K562 (cell line): ENCODE measurements around the gene B3GALT4. TPM values are rescaled to one million over a fixed set of nuclear protein-coding genes. Genes with fewer than 3 reads are reported as not detected.

ENCODE experiments used
- CHCHD3 ChIP-seq: fragments of 250-450 bp; sonication (Bioruptor Pico); IDR thresholded peaks from 2 replicates; pipeline ENCODE4 v2.1.2; 2022; ENCODE audit warnings: mild to moderate bottlenecking
- EGR1 ChIP-seq: fragments of 450-650 bp; conservative IDR thresholded peaks from 2 replicates; pipeline ENCODE4 v1.6.1; 2017; ENCODE audit warnings: mild to moderate bottlenecking
- FOXK1 ChIP-seq: sonication (generic); formaldehyde crosslinking; IDR thresholded peaks from 2 replicates; pipeline ENCODE4 v1.8.0; 2022; ENCODE audit warnings: missing genetic modification reagents, mild to moderate bottlenecking, borderline replicate concordance
- GTF2E2 ChIP-seq: fragments of 200-800 bp; sonication (Bioruptor generic); IDR thresholded peaks from 2 replicates; pipeline ENCODE4 v1.6.1; 2016; ENCODE audit warnings: missing genetic modification characterization, missing compliant biosample characterization
- KLF1 ChIP-seq: fragments of 450-650 bp; IDR thresholded peaks from 2 replicates; pipeline ENCODE4 v1.6.1; 2016; ENCODE audit warnings: missing genetic modification characterization, missing compliant biosample characterization
- MTF1 ChIP-seq: fragments of 250-450 bp; sonication (Bioruptor Pico); IDR thresholded peaks from 2 replicates; pipeline ENCODE4 v1.9.0; 2021; ENCODE audit warnings: moderate library complexity, mild to moderate bottlenecking, inconsistent platforms, borderline replicate concordance
- NCOA1 ChIP-seq: fragments of 450-650 bp; IDR thresholded peaks from 2 replicates; pipeline ENCODE4 v1.6.1; 2016; ENCODE audit warnings: low read depth
- NCOR1 ChIP-seq: fragments of 450-650 bp; IDR thresholded peaks from 2 replicates; pipeline ENCODE4 v1.6.1; 2016; ENCODE audit warnings: mild to moderate bottlenecking, moderate library complexity
- PCBP2 ChIP-seq: fragments of 200-400 bp; formaldehyde crosslinking; IDR thresholded peaks from 2 replicates; pipeline ENCODE4 v1.6.1; 2018; ENCODE audit warnings: low read length, low read depth, mild to moderate bottlenecking, moderate library complexity; ENCODE audit not compliant: poor library complexity, severe bottlenecking
- POLR2H ChIP-seq: IDR thresholded peaks from 2 replicates; pipeline ENCODE4 v1.6.1; 2016; ENCODE audit warnings: missing genetic modification characterization, low read depth, mild to moderate bottlenecking, control low read depth, missing compliant biosample characterization, moderate library complexity
- SMAD1 ChIP-seq: fragments of 150-350 bp; IDR thresholded peaks from 2 replicates; pipeline ENCODE4 v1.6.1; 2014; ENCODE audit warnings: low read length, low read depth; ENCODE audit not compliant: partially characterized antibody
- SMAD2 ChIP-seq: fragments of 150-350 bp; IDR thresholded peaks from 2 replicates; pipeline ENCODE4 v1.6.1; 2014; ENCODE audit warnings: low read depth, mild to moderate bottlenecking, low read length
- ZNF133 ChIP-seq: fragments of 250-450 bp; sonication (Bioruptor Pico); IDR thresholded peaks from 2 replicates; pipeline ENCODE4 v1.4.0; 2020; ENCODE audit warnings: mild to moderate bottlenecking
- ZNF3 ChIP-seq: fragments of 250-450 bp; sonication (Bioruptor Pico); IDR thresholded peaks from 2 replicates; pipeline ENCODE4 v1.5.0; 2021; ENCODE audit warnings: mild to moderate bottlenecking, moderate library complexity
- ZSCAN32 ChIP-seq: fragments of 450-650 bp; formaldehyde crosslinking; IDR thresholded peaks from 2 replicates; pipeline ENCODE4 v1.4.0; 2020; ENCODE audit warnings: mild to moderate bottlenecking, moderate library complexity
- polyA plus RNA-seq, 8 experiments: library from polyadenylated mRNA; depleted of rRNA in 4 of 8; stranded (reverse) in 5 of 8; unstranded in 3 of 8; fragments of >200 nt; fragmentation: Nextera tagmentation in 2 of 8; fragmentation: Illumina TruSeq in 1 of 8; extraction: Ambion mirVana in 2 of 8; extraction: Trizol in 1 of 8; gene quantifications; 2 replicates each; pipeline versions ENCODE4 v1.2.1 to v1.2.3, GENCODE V29; 2011 to 2014; ENCODE audit warnings: inconsistent platforms in 1 of 8, missing spikeins in 1 of 8
- total RNA-seq, 7 experiments: library from RNA; depleted of rRNA in 6 of 7; stranded (reverse); fragments of >200 nt in 6 of 7; fragmentation: Illumina TruSeq in 2 of 7; extraction: Trizol in 2 of 7; gene quantifications; 2 replicates each; pipeline versions ENCODE4 v1.2.1 to v1.2.3, GENCODE V29; 2011 to 2021; ENCODE audit warnings: low replicate concordance in 1 of 7
- TF ChIP-seq, protein P1 (sequence below): fragments of 450-650 bp; IDR thresholded peaks from 2 replicates; pipeline ENCODE4 v1.6.1; 2018; ENCODE audit warnings: mild to moderate bottlenecking, low read depth; ENCODE audit not compliant: partially characterized antibody
- TF ChIP-seq, protein P2 (sequence below): fragments of 450-650 bp; IDR thresholded peaks from 2 replicates; pipeline ENCODE4 v1.6.1; 2017; ENCODE audit warnings: antibody characterized with exemption
- TF ChIP-seq, protein P3 (sequence below): sonication (generic); formaldehyde crosslinking; IDR thresholded peaks from 2 replicates; pipeline ENCODE4 v1.9.0; 2022; ENCODE audit warnings: mild to moderate bottlenecking, missing genetic modification reagents

The B3GALT4 gene
- total and polyA plus RNA-seq, 9 of the 15 experiments (the other 6 are each of a cell fraction or from before 2014, with no cell fraction given) = 0.11 to 1.3 (median 0.53) TPM; not detected in 1

DNA sequence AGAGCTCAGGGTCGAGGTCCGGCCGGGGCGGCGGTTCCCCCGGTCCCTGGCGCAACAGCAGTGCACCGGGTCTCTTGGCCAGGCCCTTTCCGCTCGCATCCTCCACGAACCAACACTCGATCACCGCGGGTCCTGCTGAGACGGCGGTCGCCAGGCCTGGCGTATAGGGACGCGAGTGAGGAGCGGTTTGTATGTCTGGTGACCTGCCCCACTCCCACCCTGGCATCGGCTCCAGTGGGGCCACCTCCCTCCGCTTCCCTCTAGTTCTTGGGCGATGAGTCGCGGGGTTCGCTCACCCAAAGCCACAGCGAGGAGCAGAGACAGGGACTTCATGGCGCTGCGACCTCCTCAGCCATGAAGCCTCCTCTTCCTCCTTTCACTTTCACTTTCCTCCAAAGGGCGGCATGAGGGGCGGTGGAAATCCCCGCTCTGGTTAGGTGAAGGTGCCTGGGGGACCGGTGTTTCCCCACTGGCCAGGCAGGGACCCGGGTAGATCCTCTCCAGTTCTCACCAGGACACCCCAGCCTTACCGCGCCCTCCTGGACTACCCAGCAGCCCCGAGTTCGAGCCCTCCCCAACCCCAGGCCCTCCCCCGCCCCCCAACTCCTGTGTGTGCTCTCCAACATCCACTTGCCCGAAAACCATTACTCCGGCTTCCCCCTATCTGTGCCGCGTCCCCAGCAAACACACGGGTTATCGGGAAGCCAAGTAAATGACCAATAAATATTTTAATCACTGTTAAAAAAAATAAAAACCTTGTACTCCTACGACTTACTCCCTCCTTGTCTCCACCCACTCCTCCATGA lies 37.0 kb downstream of the B3GALT4 start, which contains the start of gene TAPBP (continued):
- no peak for TF ChIP-seq PCBP2
- TF ChIP-seq ZSCAN32 = no peak
- 0 out of 2 replicates have a peak, but pooled peaks have one; percentile 8 for TF ChIP-seq NCOA1
- no peak for TF ChIP-seq KLF1 (tag)
- no peak for TF ChIP-seq MTF1 (CRISPR knock-in tag)
- TF ChIP-seq GTF2E2 (tag) = no peak; the same call in 1 of the 2 replicates
- 0 out of 2 replicates have a peak, but pooled peaks have one; percentile 7 for TF ChIP-seq POLR2H (tag)
- TF ChIP-seq, protein P1, sequence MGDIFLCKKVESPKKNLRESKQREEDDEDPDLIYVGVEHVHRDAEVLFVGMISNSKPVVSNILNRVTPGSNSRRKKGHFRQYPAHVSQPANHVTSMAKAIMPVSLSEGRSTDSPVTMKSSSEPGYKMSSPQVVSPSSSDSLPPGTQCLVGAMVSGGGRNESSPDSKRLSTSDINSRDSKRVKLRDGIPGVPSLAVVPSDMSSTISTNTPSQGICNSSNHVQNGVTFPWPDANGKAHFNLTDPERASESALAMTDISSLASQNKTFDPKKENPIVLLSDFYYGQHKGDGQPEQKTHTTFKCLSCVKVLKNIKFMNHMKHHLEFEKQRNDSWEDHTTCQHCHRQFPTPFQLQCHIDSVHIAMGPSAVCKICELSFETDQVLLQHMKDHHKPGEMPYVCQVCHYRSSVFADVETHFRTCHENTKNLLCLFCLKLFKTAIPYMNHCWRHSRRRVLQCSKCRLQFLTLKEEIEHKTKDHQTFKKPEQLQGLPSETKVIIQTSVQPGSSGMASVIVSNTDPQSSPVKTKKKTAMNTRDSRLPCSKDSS = no peak
- no peak for TF ChIP-seq ZNF133 (CRISPR knock-in tag)
- TF ChIP-seq, protein P2, sequence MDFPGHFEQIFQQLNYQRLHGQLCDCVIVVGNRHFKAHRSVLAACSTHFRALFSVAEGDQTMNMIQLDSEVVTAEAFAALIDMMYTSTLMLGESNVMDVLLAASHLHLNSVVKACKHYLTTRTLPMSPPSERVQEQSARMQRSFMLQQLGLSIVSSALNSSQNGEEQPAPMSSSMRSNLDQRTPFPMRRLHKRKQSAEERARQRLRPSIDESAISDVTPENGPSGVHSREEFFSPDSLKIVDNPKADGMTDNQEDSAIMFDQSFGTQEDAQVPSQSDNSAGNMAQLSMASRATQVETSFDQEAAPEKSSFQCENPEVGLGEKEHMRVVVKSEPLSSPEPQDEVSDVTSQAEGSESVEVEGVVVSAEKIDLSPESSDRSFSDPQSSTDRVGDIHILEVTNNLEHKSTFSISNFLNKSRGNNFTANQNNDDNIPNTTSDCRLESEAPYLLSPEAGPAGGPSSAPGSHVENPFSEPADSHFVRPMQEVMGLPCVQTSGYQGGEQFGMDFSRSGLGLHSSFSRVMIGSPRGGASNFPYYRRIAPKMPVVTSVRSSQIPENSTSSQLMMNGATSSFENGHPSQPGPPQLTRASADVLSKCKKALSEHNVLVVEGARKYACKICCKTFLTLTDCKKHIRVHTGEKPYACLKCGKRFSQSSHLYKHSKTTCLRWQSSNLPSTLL = no peak
- no peak for TF ChIP-seq CHCHD3 (CRISPR knock-in tag)
- no peak for TF ChIP-seq SMAD2
- no peak for TF ChIP-seq SMAD1
- TF ChIP-seq, protein P3, sequence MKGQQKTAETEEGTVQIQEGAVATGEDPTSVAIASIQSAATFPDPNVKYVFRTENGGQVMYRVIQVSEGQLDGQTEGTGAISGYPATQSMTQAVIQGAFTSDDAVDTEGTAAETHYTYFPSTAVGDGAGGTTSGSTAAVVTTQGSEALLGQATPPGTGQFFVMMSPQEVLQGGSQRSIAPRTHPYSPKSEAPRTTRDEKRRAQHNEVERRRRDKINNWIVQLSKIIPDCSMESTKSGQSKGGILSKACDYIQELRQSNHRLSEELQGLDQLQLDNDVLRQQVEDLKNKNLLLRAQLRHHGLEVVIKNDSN (CRISPR knock-in tag) = 0 out of 2 replicates have a peak, but pooled peaks have one; percentile 13
- no peak for TF ChIP-seq ZNF3 (CRISPR knock-in tag)
- TF ChIP-seq NCOR1 = 0 out of 2 replicates have a peak, but pooled peaks have one; percentile 1
- no peak for TF ChIP-seq EGR1
- TF ChIP-seq FOXK1 (CRISPR knock-in tag) = no peak
